Measurements from ENCODE around the gene EGFLAM.

The EGFLAM gene

GRCh38 chr5:38424148-38425060, 166.0 kb downstream of the EGFLAM start:
- no peak for DNase-seq

GRCh38 chr5:38426490-38426889, 168.1 kb downstream of the EGFLAM start:
- DNase-seq, result no peak

- no peak for DNase-seq
Measured at GRCh38 chr5:38426986-38427950, 168.9 kb downstream of the EGFLAM start.

GRCh38 chr5:38431242-38431853, 173.0 kb downstream of the EGFLAM start:
- DNase-seq, result no peak

GRCh38 chr5:38433160-38433861, 175.0 kb downstream of the EGFLAM start:
- no peak for DNase-seq

GRCh38 chr5:38434966-38435705, 176.8 kb downstream of the EGFLAM start:
- no peak for DNase-seq

GRCh38 chr5:38438757-38439156, 180.4 kb downstream of the EGFLAM start:
- DNase-seq, result no peak

GRCh38 chr5:38441453-38442246, 183.3 kb downstream of the EGFLAM start:
- DNase-seq, result peak; percentile 90

GRCh38 chr5:38442247-38442573, 183.9 kb downstream of the EGFLAM start:
- DNase-seq, result no peak

GRCh38 chr5:38443390-38443789, 185.0 kb downstream of the EGFLAM start:
- DNase-seq, result no peak

- DNase-seq, result no peak
Measured at GRCh38 chr5:38445374-38446028, 187.1 kb downstream of the EGFLAM start.

- no peak for DNase-seq
Measured at GRCh38 chr5:38446029-38446522, 187.7 kb downstream of the EGFLAM start.

- DNase-seq, result no peak
Measured at GRCh38 chr5:38447056-38447455, 188.7 kb downstream of the EGFLAM start.

GRCh38 chr5:38447786-38448185, 189.4 kb downstream of the EGFLAM start:
- no peak for DNase-seq

- DNase-seq, result no peak
Measured at GRCh38 chr5:38448568-38449350, 190.4 kb downstream of the EGFLAM start.

- no peak for DNase-seq
Measured at GRCh38 chr5:38450627-38451026, 192.3 kb downstream of the EGFLAM start.

- DNase-seq, result no peak
Measured at GRCh38 chr5:38451074-38451725, 192.8 kb downstream of the EGFLAM start.

GRCh38 chr5:38452201-38452600, 193.8 kb downstream of the EGFLAM start:
- no peak for DNase-seq

GRCh38 chr5:38453506-38453905, 195.1 kb downstream of the EGFLAM start:
- DNase-seq, result no peak
